Fibroblast of the aortic adventitia (primary cell): ENCODE measurements around the gene KIF5C. TPM values are rescaled to one million over a fixed set of nuclear protein-coding genes. Genes with fewer than 3 reads are reported as not detected.
A peak's percentile ranks its signal among the peaks of the same experiment; 100 is the strongest.

Experiments used
- DNase-seq: peaks from one replicate; pipeline ENCODE4 v3.0.0-alpha.2; 2010; ENCODE audit warnings: low read depth
- H3K4me3 ChIP-seq: 2 replicates; pipeline ENCODE4 v1.5.1; 2011; ENCODE audit warnings: low read depth, mild to moderate bottlenecking, control low read depth, low read length, moderate library complexity
- CTCF ChIP-seq: IDR thresholded peaks from 2 replicates; pipeline ENCODE4 v1.5.1; 2011; ENCODE audit warnings: mild to moderate bottlenecking, low read length, control low read depth, inconsistent platforms; ENCODE audit not compliant: insufficient read depth
- small RNA-seq: library from RNA; depleted of rRNA; stranded (forward); fragments of <200 nt; gene quantifications from one replicate; pipeline ENCODE3, GENCODE V24; 2012
- total RNA-seq: library from RNA; depleted of rRNA; stranded (reverse); fragments of >200 nt; gene quantifications from 2 replicates; pipeline ENCODE4 v1.2.3, GENCODE V29; 2012; ENCODE audit warnings: low replicate concordance

Gene KIF5C
- total RNA-seq, 1 donor = 0.09 TPM

GRCh38 chr2:149068225-149068995 is 193.4 kb downstream of the KIF5C start:
- no peak for DNase-seq
- no peak for TF ChIP-seq CTCF
- H3K4me3 ChIP-seq = no peak overlapping the region

- no peak for TF ChIP-seq CTCF
- H3K4me3 ChIP-seq = no peak overlapping the region
Observed at GRCh38 chr2:149068996-149069888, 194.2 kb downstream of the KIF5C start.

GRCh38 chr2:149070681-149071320 is 195.8 kb downstream of the KIF5C start:
- no peak for DNase-seq
- H3K4me3 ChIP-seq = no peak overlapping the region
- TF ChIP-seq CTCF = no peak

More at GRCh38 chr2:149068996-149069888, 194.2 kb downstream of the KIF5C start:
- peak; percentile 89 for DNase-seq

- no peak overlapping the region for H3K4me3 ChIP-seq
- no peak for TF ChIP-seq CTCF
- no peak for DNase-seq
Observed at GRCh38 chr2:149075105-149075504, 200.1 kb downstream of the KIF5C start.

- no peak for TF ChIP-seq CTCF
- H3K4me3 ChIP-seq = peak overlapping the region; percentile 23
- DNase-seq = peak; percentile 20
Observed at GRCh38 chr2:149075853-149076252, 200.8 kb downstream of the KIF5C start.

Small RNA genes lying within 50 kb of the gene (small RNA-seq; reads per million reads assigned to genes)
- gene RNU2-9P (not detected), gene UBBP3 (not detected)

Other genes starting within 250 kb of the KIF5C start
- 22.4 and 31.7 TPM in 2 replicates for gene EPC2, start 230.5 kb upstream of the KIF5C start, total RNA-seq
- gene LYPD6B, start 163.5 kb downstream of the KIF5C start, total RNA-seq = 0.18 TPM in 1 of 2 replicates, not detected in the other